Natural killer cell (primary cell): ENCODE measurements around the gene ARHGEF12. TPM values are rescaled to one million over a fixed set of nuclear protein-coding genes. Genes with fewer than 3 reads are reported as not detected.

Source experiments
- ATAC-seq, 3 donors: fragments of 150-1000 bp in 2 of 3; fragments of 200-7000 bp in 1 of 3; cut with Tn5 transposase; 1 replicate in 1 of 3; 2 replicates in 2 of 3; pipeline ENCODE4 v1.10.0; 2021; ENCODE audit warnings: mild to moderate bottlenecking in 2 of 3, moderate library complexity in 2 of 3
- DNase-seq, 2 donors: peaks; one replicate each; pipeline versions ENCODE4 v3.0.0 to v3.0.0-alpha.2; 2013 to 2021; ENCODE audit warnings: mixed read lengths in 1 of 2
- H3K27ac ChIP-seq: one replicate; pipeline ENCODE4 v1.5.1; 2013; ENCODE audit warnings: mild to moderate bottlenecking, low read length
- H3K27me3 ChIP-seq: one replicate; pipeline ENCODE4 v1.6.1; 2013; ENCODE audit warnings: low read length; ENCODE audit not compliant: control insufficient read depth, insufficient read depth
- H3K36me3 ChIP-seq: one replicate; pipeline ENCODE4 v1.6.1; 2013; ENCODE audit warnings: low read length; ENCODE audit not compliant: control insufficient read depth, insufficient read depth
- H3K4me1 ChIP-seq: one replicate; pipeline ENCODE4 v1.6.1; 2013; ENCODE audit warnings: low read length; ENCODE audit not compliant: control insufficient read depth, insufficient read depth
- H3K4me3 ChIP-seq: one replicate; pipeline ENCODE4 v1.5.1; 2013; ENCODE audit warnings: low read length
- H3K9me3 ChIP-seq: one replicate; pipeline ENCODE4 v1.6.1; 2013; ENCODE audit warnings: low read length; ENCODE audit not compliant: control insufficient read depth, insufficient read depth
- H3K27ac Mint-ChIP-seq, 2 donors: one replicate each; pipeline ENCODE4 v1.8.0; 2022; ENCODE audit warnings: mild to moderate bottlenecking in 2 of 2, mixed read lengths in 2 of 2, moderate library complexity in 1 of 2
- H3K27me3 Mint-ChIP-seq, 2 donors: one replicate each; pipeline ENCODE4 v1.8.0; 2022; ENCODE audit warnings: low read depth in 2 of 2, mixed read lengths in 2 of 2
- H3K36me3 Mint-ChIP-seq: one replicate; pipeline ENCODE4 v1.8.0; 2022; ENCODE audit warnings: mixed read lengths
- H3K4me1 Mint-ChIP-seq, 2 donors: one replicate each; pipeline ENCODE4 v1.8.0; 2022; ENCODE audit warnings: mixed read lengths in 2 of 2
- H3K4me3 Mint-ChIP-seq: one replicate; pipeline ENCODE4 v1.8.0; 2022; ENCODE audit warnings: mild to moderate bottlenecking, moderate library complexity, mixed read lengths
- H3K9me3 Mint-ChIP-seq, 2 donors: one replicate each; pipeline ENCODE4 v1.8.0; 2022; ENCODE audit warnings: mixed read lengths in 2 of 2
- WGBS: methylation state at CpG from one replicate; pipeline ENCODE4 v1.1.7; 2013; ENCODE audit warnings: missing lambda C conversion rate; ENCODE audit not compliant: insufficient coverage; 5-methylcytosine and 5-hydroxymethylcytosine counted together
- intact Hi-C: fragments of 100-400 bp; cut with micrococcal nuclease; formaldehyde crosslinking; loops from one replicate; pipeline ENCODE4 v1.14.2; 2022
- total RNA-seq, 4 donors: library from RNA; stranded (reverse); fragments of 120-200 nt in 1 of 4; gene quantifications; one replicate each; pipeline versions ENCODE4 v1.2.3 to v1.2.4, GENCODE V29; 2013 to 2022
- TF ChIP-seq, protein P1 (sequence below): fragments of 200-600 bp; IDR thresholded peaks from one replicate; pipeline ENCODE4 v1.8.0; 2022; ENCODE audit warnings: antibody characterized with exemption

ARHGEF12 gene
- total RNA-seq, 3 donors from 2014 or later (not counting 1 experiment from before 2014, with no cell fraction given): 38.4 to 52.3 (median 42.1) TPM

DNA sequence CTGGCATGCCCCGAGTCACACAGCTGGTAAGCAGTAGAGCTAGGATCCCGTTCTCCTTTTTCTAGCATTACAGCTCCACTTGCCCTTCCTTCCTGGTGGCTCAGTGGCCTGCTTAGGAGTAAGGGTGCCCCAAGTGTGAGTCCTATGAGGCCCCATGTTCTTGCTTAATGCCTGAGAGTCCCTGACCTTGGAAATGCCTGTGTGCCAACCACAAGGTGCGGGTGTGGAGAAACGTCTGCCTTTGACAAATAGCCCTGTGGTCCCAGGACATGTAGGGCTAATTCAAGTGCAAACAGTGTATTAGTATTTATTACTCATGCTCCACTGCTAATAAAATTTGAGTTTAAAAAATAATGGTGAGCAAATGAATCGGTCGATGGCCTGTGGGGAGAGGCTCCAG lies 193.7 kb downstream of the ARHGEF12 start:
- WGBS: 87% methylated on average over 6 of the region's 6 CpGs
- Histone ChIP-seq H3K36me3 (no peaks in the 10 kb centered on the region), H3K4me3 (no peak overlapping the region), H3K4me1 (no peaks in the 10 kb centered on the region), H3K27me3 (no peaks in the 10 kb centered on the region), H3K9me3 (no peaks in the 10 kb centered on the region), H3K27ac (no peak overlapping the region)
- Mint-ChIP-seq H3K4me1 (peaks cover 0 to 23% of the 10 kb centered on the region in 2 donors), H3K36me3 (no peaks in the 10 kb centered on the region), H3K27ac (no peak overlapping the region), H3K4me3 (no peak overlapping the region), H3K9me3 (no peaks in the 10 kb centered on the region), H3K27me3 (no peaks in the 10 kb centered on the region)
- intact Hi-C loops: no loop called here
- DNase-seq (no peak), ATAC-seq (no peak)
- TF ChIP-seq, protein P1, sequence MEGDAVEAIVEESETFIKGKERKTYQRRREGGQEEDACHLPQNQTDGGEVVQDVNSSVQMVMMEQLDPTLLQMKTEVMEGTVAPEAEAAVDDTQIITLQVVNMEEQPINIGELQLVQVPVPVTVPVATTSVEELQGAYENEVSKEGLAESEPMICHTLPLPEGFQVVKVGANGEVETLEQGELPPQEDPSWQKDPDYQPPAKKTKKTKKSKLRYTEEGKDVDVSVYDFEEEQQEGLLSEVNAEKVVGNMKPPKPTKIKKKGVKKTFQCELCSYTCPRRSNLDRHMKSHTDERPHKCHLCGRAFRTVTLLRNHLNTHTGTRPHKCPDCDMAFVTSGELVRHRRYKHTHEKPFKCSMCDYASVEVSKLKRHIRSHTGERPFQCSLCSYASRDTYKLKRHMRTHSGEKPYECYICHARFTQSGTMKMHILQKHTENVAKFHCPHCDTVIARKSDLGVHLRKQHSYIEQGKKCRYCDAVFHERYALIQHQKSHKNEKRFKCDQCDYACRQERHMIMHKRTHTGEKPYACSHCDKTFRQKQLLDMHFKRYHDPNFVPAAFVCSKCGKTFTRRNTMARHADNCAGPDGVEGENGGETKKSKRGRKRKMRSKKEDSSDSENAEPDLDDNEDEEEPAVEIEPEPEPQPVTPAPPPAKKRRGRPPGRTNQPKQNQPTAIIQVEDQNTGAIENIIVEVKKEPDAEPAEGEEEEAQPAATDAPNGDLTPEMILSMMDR: no peak

DNA sequence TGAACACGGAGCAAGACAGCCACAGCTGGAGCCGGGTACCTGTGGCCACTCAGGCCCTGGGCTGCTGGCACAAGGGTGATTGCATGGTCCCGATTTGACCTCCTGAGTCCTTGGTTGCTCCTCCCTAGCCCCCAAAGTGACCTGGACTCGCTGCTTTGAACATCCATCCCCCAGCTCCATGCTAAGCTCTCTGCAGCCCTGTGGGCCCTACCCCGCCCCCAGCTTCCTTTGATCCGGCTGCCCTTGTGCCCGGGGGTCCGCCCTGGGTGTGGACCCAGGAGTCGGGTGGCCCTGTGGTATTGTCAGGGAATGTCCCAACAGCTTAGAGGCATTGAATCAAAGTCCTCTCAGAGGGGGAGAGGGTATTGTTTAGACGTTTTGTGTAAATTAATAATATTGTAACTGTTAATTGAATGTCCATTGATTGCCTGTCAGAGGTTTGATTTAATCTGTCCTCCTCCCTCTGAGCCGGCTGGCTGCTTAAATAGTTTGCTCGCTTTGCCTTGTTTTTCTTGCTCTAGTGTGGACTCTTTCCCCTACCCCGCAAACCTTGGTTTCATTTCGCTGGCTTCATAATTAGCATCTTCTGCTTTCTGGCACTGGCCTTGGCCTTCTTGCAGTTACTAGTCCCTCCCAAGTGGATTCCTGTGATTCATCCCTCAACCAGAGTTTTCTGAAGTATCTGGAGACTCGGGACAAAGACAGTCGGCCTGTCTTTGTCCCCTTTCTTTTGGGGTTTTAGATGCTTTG lies 196.0 kb downstream of the ARHGEF12 start:
- peaks cover 0 to 26% of the 10 kb centered on the region in 2 donors for H3K4me1 Mint-ChIP-seq
- no peaks in the 10 kb centered on the region for H3K9me3 Mint-ChIP-seq
- H3K4me3 Mint-ChIP-seq: no peak overlapping the region
- H3K4me3 ChIP-seq: no peak overlapping the region
- H3K27ac ChIP-seq: no peak overlapping the region
- H3K27me3 ChIP-seq: no peaks in the 10 kb centered on the region
- no peaks in the 10 kb centered on the region for H3K36me3 Mint-ChIP-seq
- DNase-seq (no peak), ATAC-seq (no peak)
- 86% methylated on average over 16 of the region's 16 CpGs for WGBS
- H3K36me3 ChIP-seq: no peaks in the 10 kb centered on the region
- H3K27me3 Mint-ChIP-seq: no peaks in the 10 kb centered on the region
- TF ChIP-seq, protein P1: no peak
- no peaks in the 10 kb centered on the region for H3K9me3 ChIP-seq
- intact Hi-C loops: no loop called here
- no peak overlapping the region for H3K27ac Mint-ChIP-seq
- H3K4me1 ChIP-seq: no peaks in the 10 kb centered on the region

- 90% methylated on average over 5 of the region's 5 CpGs for WGBS
- no peaks in the 10 kb centered on the region for H3K4me1 ChIP-seq
- no peak overlapping the region for H3K4me3 Mint-ChIP-seq
These were observed 196.6 kb downstream of the ARHGEF12 start for GRCh38 chr11:120532832-120533196.

More at GRCh38 chr11:120532832-120533196, 196.6 kb downstream of the ARHGEF12 start:
- TF ChIP-seq, protein P1: no peak
- no peak overlapping the region for H3K27ac Mint-ChIP-seq
- no peaks in the 10 kb centered on the region for H3K9me3 Mint-ChIP-seq
- no peak overlapping the region for H3K4me3 ChIP-seq
- peaks cover 0 to 26% of the 10 kb centered on the region in 2 donors for H3K4me1 Mint-ChIP-seq
- H3K27ac ChIP-seq: no peak overlapping the region
- no peak for ATAC-seq
- intact Hi-C loops: no loop called here
- H3K36me3 ChIP-seq: no peaks in the 10 kb centered on the region
- DNase-seq: no peak
- no peaks in the 10 kb centered on the region for H3K9me3 ChIP-seq
- H3K27me3 ChIP-seq: no peaks in the 10 kb centered on the region
- no peaks in the 10 kb centered on the region for H3K36me3 Mint-ChIP-seq
- no peaks in the 10 kb centered on the region for H3K27me3 Mint-ChIP-seq
